ENCODE results near the gene PLCG1.

DNA sequence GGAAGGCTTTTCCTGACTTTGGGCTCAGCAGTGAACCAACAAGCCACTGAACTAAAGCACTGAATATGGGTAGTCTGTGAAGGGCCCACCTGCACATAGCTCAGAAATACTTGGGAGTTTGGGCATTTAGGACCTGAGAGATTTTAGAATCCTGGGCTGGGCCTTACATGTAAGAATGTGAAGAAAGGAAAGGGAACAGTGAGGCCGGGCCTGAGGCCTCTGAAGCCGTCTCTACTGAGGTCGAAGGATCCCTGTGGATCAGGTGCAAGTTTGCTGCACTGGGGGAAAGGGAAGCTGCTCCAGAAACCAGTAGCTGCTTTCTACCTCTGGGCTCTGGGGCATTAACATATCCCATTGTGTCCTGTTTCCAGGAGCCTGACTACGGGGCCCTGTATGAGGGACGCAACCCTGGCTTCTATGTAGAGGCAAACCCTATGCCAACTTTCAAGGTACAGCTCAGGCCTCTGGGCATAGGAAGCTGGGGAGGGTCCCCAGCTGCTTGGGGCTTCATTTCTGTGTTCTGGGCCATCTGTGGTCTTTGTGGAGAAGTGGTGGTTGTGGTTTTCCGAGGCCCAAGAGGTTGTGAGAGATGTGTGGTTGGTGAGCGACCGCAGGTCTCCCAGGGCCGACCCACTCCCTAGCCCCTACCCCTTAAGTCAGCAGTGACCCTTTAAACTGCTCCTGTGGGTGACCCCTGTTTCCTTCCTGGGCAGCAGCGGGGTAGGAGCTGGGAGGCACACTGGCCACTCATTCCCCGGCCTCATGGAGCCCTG lies 30.3 kb downstream of the PLCG1 start:
- TF ChIP-seq POLR2A (IDR thresholded peaks at IDR 0.05): no peak
- TF ChIP-seq, protein P1, sequence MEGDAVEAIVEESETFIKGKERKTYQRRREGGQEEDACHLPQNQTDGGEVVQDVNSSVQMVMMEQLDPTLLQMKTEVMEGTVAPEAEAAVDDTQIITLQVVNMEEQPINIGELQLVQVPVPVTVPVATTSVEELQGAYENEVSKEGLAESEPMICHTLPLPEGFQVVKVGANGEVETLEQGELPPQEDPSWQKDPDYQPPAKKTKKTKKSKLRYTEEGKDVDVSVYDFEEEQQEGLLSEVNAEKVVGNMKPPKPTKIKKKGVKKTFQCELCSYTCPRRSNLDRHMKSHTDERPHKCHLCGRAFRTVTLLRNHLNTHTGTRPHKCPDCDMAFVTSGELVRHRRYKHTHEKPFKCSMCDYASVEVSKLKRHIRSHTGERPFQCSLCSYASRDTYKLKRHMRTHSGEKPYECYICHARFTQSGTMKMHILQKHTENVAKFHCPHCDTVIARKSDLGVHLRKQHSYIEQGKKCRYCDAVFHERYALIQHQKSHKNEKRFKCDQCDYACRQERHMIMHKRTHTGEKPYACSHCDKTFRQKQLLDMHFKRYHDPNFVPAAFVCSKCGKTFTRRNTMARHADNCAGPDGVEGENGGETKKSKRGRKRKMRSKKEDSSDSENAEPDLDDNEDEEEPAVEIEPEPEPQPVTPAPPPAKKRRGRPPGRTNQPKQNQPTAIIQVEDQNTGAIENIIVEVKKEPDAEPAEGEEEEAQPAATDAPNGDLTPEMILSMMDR (IDR thresholded peaks at IDR 0.05 in 8 of 11, conservative IDR thresholded peaks at IDR 0.05 in 3 of 11): no peak
- TF ChIP-seq POLR2AphosphoS5 (IDR thresholded peaks at IDR 0.05): no peak
